Limb (tissue), 2 donors: ENCODE results near the gene SLC22A7.
"Not testable (repeated sequence)": the region's sequence is repeated elsewhere in the genome, so short reads cannot be mapped to it uniquely, and the experiment has no call there.

Source experiments
- DNase-seq, 2 donors: peaks; one replicate each; pipeline ENCODE4 v3.0.0-alpha.2; 2016; ENCODE audit errors: extremely low spot score in 2 of 2

Gene SLC22A7

GRCh38 chr6:43299338-43300293 lies 1.6 kb downstream of the SLC22A7 start:
- DNase-seq: no peak

GRCh38 chr6:43301081-43301870 lies 3.2 kb downstream of the SLC22A7 start:
- no peak for DNase-seq

- DNase-seq: no peak
These were observed 4.1 kb downstream of the SLC22A7 start for GRCh38 chr6:43302126-43302525.

GRCh38 chr6:43303006-43303405 lies 4.9 kb downstream of the SLC22A7 start:
- not testable (repeated sequence) for DNase-seq

GRCh38 chr6:43303751-43304331 lies 5.8 kb downstream of the SLC22A7 start:
- no peak for DNase-seq

- no peak for DNase-seq
These were observed 6.3 kb downstream of the SLC22A7 start for GRCh38 chr6:43304361-43304760.

GRCh38 chr6:43304882-43305281 lies 6.8 kb downstream of the SLC22A7 start:
- DNase-seq: no peak

GRCh38 chr6:43306086-43306485 lies 8.0 kb downstream of the SLC22A7 start:
- no peak for DNase-seq

- no peak for DNase-seq
These were observed 9.5 kb downstream of the SLC22A7 start for GRCh38 chr6:43307451-43308100.

GRCh38 chr6:43308101-43308989 lies 10.3 kb downstream of the SLC22A7 start, which contains the start of gene CRIP3:
Gene CRIP3 (minus strand): TSS chr6:43308826. CDS start chr6:43308792, 34 bp downstream.
- DNase-seq: peak in 1 of 2 donors; percentile 15

GRCh38 chr6:43308990-43309477 lies 11.0 kb downstream of the SLC22A7 start:
- no peak for DNase-seq

- DNase-seq: no peak
These were observed 12.1 kb downstream of the SLC22A7 start for GRCh38 chr6:43310134-43310533.

- no peak for DNase-seq
These were observed 12.6 kb downstream of the SLC22A7 start for GRCh38 chr6:43310624-43311023.

- DNase-seq: no peak
These were observed 13.6 kb downstream of the SLC22A7 start for GRCh38 chr6:43311666-43312065.

- DNase-seq: no peak
These were observed 15.8 kb downstream of the SLC22A7 start for GRCh38 chr6:43313813-43314212.

GRCh38 chr6:43318011-43318410 lies 20.0 kb downstream of the SLC22A7 start:
- DNase-seq: no peak

GRCh38 chr6:43325876-43326275 lies 27.8 kb downstream of the SLC22A7 start:
- no peak for DNase-seq

- no peak for DNase-seq
These were observed 30.5 kb downstream of the SLC22A7 start for GRCh38 chr6:43328528-43328927.

GRCh38 chr6:43331470-43331869 lies 33.4 kb downstream of the SLC22A7 start:
- DNase-seq: no peak

- DNase-seq: no peak
These were observed 33.8 kb downstream of the SLC22A7 start for GRCh38 chr6:43331891-43332290.
